NCI-H1694 treated with DMSO at 0.1 percent for 48 hours (cell line): ENCODE measurements around the gene SLC27A1.
A peak's percentile ranks its signal among the peaks of the same experiment; 100 is the strongest.
"Not testable (repeated sequence)": the region's sequence is repeated elsewhere in the genome, so short reads cannot be mapped to it uniquely, and the experiment has no call there.

Experiments used
- DNase-seq: peaks from one replicate; lab custom pipeline; 2025; lab: John Stamatoyannopoulos, UW

SLC27A1 gene

GRCh38 chr19:17487284-17488121 lies 17.2 kb downstream of the SLC27A1 start:
- no peak for DNase-seq

GRCh38 chr19:17488593-17489391 lies 18.5 kb downstream of the SLC27A1 start:
- no peak for DNase-seq

- no peak for DNase-seq
Observed at GRCh38 chr19:17489392-17490030, 19.2 kb downstream of the SLC27A1 start.

GRCh38 chr19:17490411-17490810 lies 20.1 kb downstream of the SLC27A1 start:
- no peak for DNase-seq

- no peak for DNase-seq
Observed at GRCh38 chr19:17491287-17491686, 21.0 kb downstream of the SLC27A1 start.

- no peak for DNase-seq
Observed at GRCh38 chr19:17495639-17496296, 25.4 kb downstream of the SLC27A1 start.

- DNase-seq: peak; percentile 51
Observed at GRCh38 chr19:17496337-17496997, 26.1 kb downstream of the SLC27A1 start.

GRCh38 chr19:17497149-17497798 lies 26.9 kb downstream of the SLC27A1 start:
- no peak for DNase-seq

- not testable (repeated sequence) for DNase-seq
Observed at GRCh38 chr19:17499025-17499424, 28.7 kb downstream of the SLC27A1 start.

GRCh38 chr19:17499648-17500446 lies 29.5 kb downstream of the SLC27A1 start:
- DNase-seq: no peak

- DNase-seq: no peak
Observed at GRCh38 chr19:17500447-17501198, 30.3 kb downstream of the SLC27A1 start.

- no peak for DNase-seq
Observed at GRCh38 chr19:17503240-17503639, 32.9 kb downstream of the SLC27A1 start.

- no peak for DNase-seq
Observed at GRCh38 chr19:17504030-17504429, 33.7 kb downstream of the SLC27A1 start.

GRCh38 chr19:17504456-17504855 lies 34.1 kb downstream of the SLC27A1 start:
- DNase-seq: no peak

GRCh38 chr19:17505223-17505622 lies 34.9 kb downstream of the SLC27A1 start:
- DNase-seq: no peak

- DNase-seq: no peak
Observed at GRCh38 chr19:17506745-17507144, 36.4 kb downstream of the SLC27A1 start.

- not testable (repeated sequence) for DNase-seq
Observed at GRCh38 chr19:17508558-17508933, 38.2 kb downstream of the SLC27A1 start.

- no peak for DNase-seq
Observed at GRCh38 chr19:17510220-17510993, 40.1 kb downstream of the SLC27A1 start.
